GM12878 (cell line): ENCODE data around the gene ITPR3.

Experiments
- BHLHE40 ChIP-seq, 2 experiments: fragments of 450-650 bp in 1 of 2; IDR thresholded peaks; 2 replicates each; pipeline ENCODE4 v1.6.1; 2011 to 2017; ENCODE audit warnings: low read depth in 2 of 2, borderline replicate concordance in 1 of 2, improper control_type of control experiment in 1 of 2, low read length in 1 of 2, mild to moderate bottlenecking in 1 of 2
- CTCF ChIP-seq, 3 experiments: IDR thresholded peaks in 2 of 3; conservative IDR thresholded peaks in 1 of 3; 2 replicates each; pipeline ENCODE4 v1.5.1; 2011; ENCODE audit warnings: low read depth in 3 of 3, low read length in 3 of 3, mild to moderate bottlenecking in 3 of 3, control low read depth in 2 of 3, moderate library complexity in 2 of 3, inconsistent platforms in 1 of 3, mixed read lengths in 1 of 3; ENCODE audit not compliant: control insufficient read depth in 2 of 3, insufficient read depth in 1 of 3; ENCODE audit errors: extremely low read depth in 1 of 3
- REST ChIP-seq: IDR thresholded peaks from 2 replicates; pipeline ENCODE4 v1.6.1; 2012; ENCODE audit warnings: mild to moderate bottlenecking, low read depth, low read length

- TF ChIP-seq CTCF (IDR thresholded peaks at IDR 0.05 in 2 of 3, conservative IDR thresholded peaks at IDR 0.05 in 1 of 3; ENCODE audit: control insufficient read depth in 2 of 3, extremely low read depth in 1 of 3, insufficient read depth in 1 of 3, low read depth in 3 of 3, low read length in 3 of 3) (no peak), REST (no peak), BHLHE40 (IDR thresholded peaks at IDR 0.05; ENCODE audit: borderline replicate concordance in 1 of 2, low read depth in 2 of 2, low read length in 1 of 2) (no peak)
Measured at GRCh38 chr6:33663727-33664449, 42.8 kb downstream of the ITPR3 start.
